Stimulated activated effector memory CD8-positive, alpha-beta T cell treated with anti-CD3 and anti-CD28 coated beads, Interleukin-12 subunit alpha, Interleukin-12 subunit beta, amount 100 ng/mL, for 72 hours (primary cell): ENCODE results near the gene LRRC38.

Experiments used
- ATAC-seq: fragments of 150-1000 bp; cut with Tn5 transposase; 2 replicates; pipeline ENCODE4 v1.10.0; 2021
- DNase-seq, 2 donors: peaks; one replicate each; pipeline ENCODE4 v3.0.0; 2021 to 2022; ENCODE audit warnings: low spot score in 2 of 2
- H3K27ac Mint-ChIP-seq: one replicate; pipeline ENCODE4 v1.8.0; 2022; ENCODE audit warnings: mild to moderate bottlenecking, mixed read lengths
- H3K36me3 Mint-ChIP-seq: one replicate; pipeline ENCODE4 v1.8.0; 2022; ENCODE audit warnings: mild to moderate bottlenecking, mixed read lengths
- H3K4me1 Mint-ChIP-seq: one replicate; pipeline ENCODE4 v1.8.0; 2022; ENCODE audit warnings: mixed read lengths
- H3K4me3 Mint-ChIP-seq: one replicate; pipeline ENCODE4 v1.8.0; 2022; ENCODE audit warnings: mild to moderate bottlenecking, mixed read lengths
- H3K9me3 Mint-ChIP-seq: one replicate; pipeline ENCODE4 v1.8.0; 2022; ENCODE audit warnings: mixed read lengths

The LRRC38 gene

DNA sequence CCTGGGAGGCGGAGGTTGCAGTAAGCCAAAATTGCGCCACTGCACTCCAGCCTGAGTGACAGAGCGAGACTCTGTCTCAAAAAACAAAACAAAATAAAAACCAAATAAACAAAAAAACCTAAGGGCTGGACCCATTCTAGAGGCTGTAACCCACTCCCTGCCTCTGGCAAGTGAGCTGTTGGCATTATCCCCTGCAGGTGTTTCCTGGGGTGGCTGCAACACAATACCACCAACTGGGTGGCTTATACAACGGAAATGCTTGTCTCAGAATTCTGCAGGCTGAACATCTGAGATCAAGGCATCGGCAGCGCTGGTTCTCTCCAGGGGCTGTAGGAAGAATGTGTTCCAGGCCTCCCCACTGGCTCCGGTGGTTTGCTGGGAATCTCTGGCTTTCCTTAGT is 15.2 kb downstream of the LRRC38 start:
- ATAC-seq (no peak), DNase-seq (no peak)
- no peaks in the 10 kb centered on the region for H3K4me1 Mint-ChIP-seq
- H3K36me3 Mint-ChIP-seq = no peaks in the 10 kb centered on the region
- no peak overlapping the region for H3K27ac Mint-ChIP-seq
- H3K4me3 Mint-ChIP-seq = no peak overlapping the region
- H3K9me3 Mint-ChIP-seq = no peaks in the 10 kb centered on the region

DNA sequence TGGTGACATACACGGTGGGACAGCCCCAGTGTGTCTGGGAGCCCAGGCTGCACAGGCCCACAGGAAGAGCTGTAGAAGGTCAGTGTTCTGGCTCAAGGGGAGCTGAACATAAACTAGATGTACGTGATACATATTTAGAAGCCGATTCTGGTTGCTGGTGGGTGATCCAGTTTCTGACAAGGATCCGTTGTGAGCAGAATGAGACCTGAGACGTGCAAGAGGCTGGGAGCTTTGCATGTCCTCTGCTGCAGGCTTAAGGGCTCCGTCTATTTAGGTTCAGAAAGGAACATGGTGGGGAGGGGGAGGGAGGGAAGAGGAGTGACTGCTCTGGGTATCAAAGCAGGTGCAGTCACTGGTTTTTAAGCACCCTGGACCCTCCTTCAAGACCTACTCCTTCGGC is 18.6 kb downstream of the LRRC38 start:
- DNase-seq (no peak), ATAC-seq (no peak)
- Mint-ChIP-seq H3K27ac (no peak overlapping the region), H3K36me3 (no peaks in the 10 kb centered on the region), H3K4me1 (no peaks in the 10 kb centered on the region), H3K9me3 (no peaks in the 10 kb centered on the region), H3K4me3 (no peak overlapping the region)

DNA sequence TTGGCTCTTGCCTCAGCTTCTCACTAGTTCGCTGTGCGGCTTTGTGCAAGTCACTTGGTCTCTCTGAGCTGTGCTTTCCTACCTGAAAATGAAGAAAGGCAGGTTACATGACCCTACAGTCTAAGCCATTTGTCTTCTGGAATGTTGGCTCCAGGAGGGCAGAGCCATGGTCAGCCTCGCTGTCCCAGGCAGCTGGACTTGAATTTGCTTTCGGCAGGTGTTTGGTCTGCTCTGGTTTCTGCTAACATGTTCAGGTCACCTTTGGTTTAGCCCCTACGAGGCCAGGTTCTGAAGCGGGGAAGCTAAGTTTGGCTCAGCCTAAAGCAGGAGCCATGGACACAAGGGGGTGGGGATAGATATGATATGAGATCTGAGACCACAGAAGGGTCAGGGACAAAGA is 19.1 kb downstream of the LRRC38 start:
- H3K9me3 Mint-ChIP-seq = no peaks in the 10 kb centered on the region
- DNase-seq = no peak
- H3K4me3 Mint-ChIP-seq = no peak overlapping the region
- no peak overlapping the region for H3K27ac Mint-ChIP-seq
- ATAC-seq = no peak
- H3K4me1 Mint-ChIP-seq = no peaks in the 10 kb centered on the region
- H3K36me3 Mint-ChIP-seq = no peaks in the 10 kb centered on the region

DNA sequence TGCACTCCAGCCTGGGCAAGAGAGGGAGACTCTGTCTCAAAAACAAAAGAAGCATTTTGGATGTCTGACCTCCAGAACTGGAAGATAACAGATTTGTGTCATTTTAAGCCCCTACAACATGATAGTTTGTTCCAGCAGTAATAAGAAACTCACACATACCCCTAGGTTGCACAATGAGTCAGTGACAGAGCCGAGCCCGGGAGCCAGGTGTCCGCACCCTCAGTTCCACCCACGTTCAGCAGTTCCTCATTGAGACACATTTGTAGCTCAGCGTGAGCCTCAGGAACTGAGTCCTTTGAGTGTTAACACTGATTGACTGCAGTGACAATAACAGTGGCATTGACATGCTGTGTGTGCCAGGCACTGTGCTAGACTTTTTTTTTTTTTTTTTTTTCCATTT is 19.8 kb downstream of the LRRC38 start:
- Mint-ChIP-seq H3K4me1 (no peaks in the 10 kb centered on the region), H3K4me3 (no peak overlapping the region), H3K36me3 (no peaks in the 10 kb centered on the region), H3K27ac (no peak overlapping the region), H3K9me3 (no peaks in the 10 kb centered on the region)
- ATAC-seq = peak; percentile 59
- DNase-seq = no peak

DNA sequence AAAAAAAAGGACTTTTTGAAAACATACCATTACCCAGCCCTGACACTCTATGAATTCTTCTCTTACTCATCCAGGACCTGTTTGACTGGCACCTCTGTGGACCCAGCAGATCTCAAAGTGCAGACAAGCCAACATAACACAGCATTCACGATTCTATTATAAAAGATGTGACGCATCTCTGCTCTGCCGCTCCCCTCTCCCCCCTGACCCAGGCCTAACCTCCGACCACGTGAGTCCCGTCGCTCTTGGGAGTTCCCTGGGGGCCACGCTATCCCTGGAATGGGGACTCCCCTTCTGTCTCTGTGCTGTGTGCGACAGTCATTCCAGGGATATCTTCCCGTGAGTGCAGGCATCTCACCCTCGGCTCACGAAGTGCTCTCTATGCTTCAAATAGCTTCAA is 21.1 kb downstream of the LRRC38 start:
- no peak overlapping the region for H3K4me3 Mint-ChIP-seq
- no peaks in the 10 kb centered on the region for H3K36me3 Mint-ChIP-seq
- no peaks in the 10 kb centered on the region for H3K4me1 Mint-ChIP-seq
- H3K27ac Mint-ChIP-seq = no peak overlapping the region
- DNase-seq (no peak), ATAC-seq (no peak)
- H3K9me3 Mint-ChIP-seq = no peaks in the 10 kb centered on the region

DNA sequence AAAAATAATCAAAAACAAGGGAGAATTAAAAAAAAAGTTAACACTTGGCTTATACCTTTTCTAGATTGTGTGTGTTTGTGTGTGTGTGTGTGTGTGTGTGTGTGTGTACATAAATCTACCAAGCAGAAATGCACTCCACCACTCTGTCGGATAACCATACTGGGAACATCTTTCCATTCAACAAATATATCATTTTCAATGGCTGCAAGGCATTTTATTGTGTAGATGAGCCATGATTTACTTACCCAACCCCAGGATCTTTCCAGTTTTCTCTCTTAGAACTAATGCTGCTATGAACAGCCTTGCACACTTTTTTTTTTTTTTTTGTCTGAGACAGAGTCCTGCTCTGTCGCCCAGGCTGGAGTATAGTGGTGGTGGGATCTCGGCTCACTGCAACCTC is 25.8 kb downstream of the LRRC38 start:
- no peak for DNase-seq
- Mint-ChIP-seq H3K27ac (no peak overlapping the region), H3K4me1 (no peaks in the 10 kb centered on the region), H3K9me3 (no peaks in the 10 kb centered on the region), H3K36me3 (no peaks in the 10 kb centered on the region), H3K4me3 (no peak overlapping the region)
- no peak for ATAC-seq

DNA sequence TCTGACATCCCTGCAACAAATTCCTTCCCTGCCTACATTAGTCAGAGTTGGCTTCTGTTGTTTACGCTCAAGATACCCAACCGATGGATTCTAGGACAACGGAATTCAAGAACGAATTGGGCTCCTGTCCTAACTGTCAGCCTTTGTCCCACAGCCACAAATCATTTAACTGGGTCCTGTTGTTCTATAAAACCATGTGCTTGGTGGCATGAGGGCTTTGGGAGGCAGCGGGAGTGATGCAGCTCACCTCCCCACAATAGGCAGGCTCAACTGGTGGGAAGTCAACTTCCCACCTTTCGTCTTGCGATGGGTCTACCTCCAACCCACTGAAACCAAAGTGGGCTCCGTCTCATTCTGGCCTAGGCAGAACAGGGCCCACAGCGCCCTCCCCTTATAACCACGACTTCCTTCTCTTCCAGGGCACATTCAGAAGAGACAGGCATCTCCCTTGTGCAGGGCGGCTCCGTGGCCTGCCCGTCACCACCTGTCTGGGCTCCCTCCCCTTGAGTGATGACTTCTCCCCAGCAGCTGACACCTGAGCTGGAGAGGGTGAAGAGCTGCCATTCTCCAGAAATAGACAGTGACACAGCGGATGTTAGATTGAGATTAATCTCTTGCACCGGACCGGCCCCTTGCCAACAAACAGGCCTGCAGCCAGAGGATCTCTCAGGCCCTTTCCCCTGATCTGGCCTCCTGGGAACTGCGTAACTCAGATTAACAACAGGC is 26.5 kb downstream of the LRRC38 start:
- Mint-ChIP-seq H3K4me3 (no peak overlapping the region), H3K27ac (no peak overlapping the region), H3K4me1 (no peaks in the 10 kb centered on the region), H3K36me3 (no peaks in the 10 kb centered on the region), H3K9me3 (no peaks in the 10 kb centered on the region)
- no peak for ATAC-seq
- DNase-seq = no peak

DNA sequence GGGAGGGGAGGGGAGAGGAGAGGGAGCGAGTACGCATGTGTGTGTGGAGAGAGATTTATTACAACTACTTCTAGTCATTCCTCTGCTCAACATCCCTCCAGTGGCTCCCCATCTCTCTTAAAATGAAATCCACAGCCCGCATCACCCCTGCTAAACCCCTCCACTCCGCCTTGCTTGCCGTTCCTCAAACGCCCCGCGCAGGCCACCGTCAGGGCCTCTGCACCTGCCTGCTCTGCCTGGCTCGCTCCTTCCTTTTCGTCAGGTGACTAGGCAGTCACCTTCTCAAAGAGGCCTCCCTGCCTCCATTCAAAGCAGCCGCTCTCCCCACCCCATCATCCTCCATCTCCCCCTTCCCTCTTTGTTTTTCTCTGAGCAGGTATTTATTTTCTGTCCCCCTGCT is 29.9 kb downstream of the LRRC38 start:
- no peak overlapping the region for H3K27ac Mint-ChIP-seq
- H3K9me3 Mint-ChIP-seq = no peaks in the 10 kb centered on the region
- no peak for ATAC-seq

DNA sequence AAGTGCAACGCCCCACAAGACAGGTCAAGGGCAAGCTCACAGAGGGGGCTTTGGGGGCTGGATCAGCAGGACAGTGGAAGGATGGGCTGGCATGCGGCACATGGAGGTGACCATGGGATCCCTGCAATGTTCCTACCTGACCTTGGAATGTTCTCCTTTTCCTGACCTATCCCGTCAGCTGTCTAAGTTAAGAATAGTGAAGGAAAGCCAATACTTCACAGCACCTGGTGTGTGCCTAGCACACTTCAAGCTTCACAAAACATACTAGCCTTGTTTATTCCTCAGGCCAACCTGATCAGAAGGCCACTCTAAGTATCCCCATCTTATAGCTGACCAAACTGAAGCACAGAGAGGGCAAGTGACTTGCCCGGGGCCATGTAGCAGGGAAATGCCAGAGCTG is 31.2 kb downstream of the LRRC38 start:
- Mint-ChIP-seq H3K27ac (no peak overlapping the region), H3K36me3 (no peaks in the 10 kb centered on the region), H3K4me1 (no peaks in the 10 kb centered on the region), H3K9me3 (no peaks in the 10 kb centered on the region), H3K4me3 (no peak overlapping the region)
- DNase-seq (no peak), ATAC-seq (no peak)

More for the DNA sequence above, 29.9 kb downstream of the LRRC38 start:
- H3K4me1 Mint-ChIP-seq = no peaks in the 10 kb centered on the region
- no peak overlapping the region for H3K4me3 Mint-ChIP-seq
- DNase-seq = no peak
- H3K36me3 Mint-ChIP-seq = no peaks in the 10 kb centered on the region

DNA sequence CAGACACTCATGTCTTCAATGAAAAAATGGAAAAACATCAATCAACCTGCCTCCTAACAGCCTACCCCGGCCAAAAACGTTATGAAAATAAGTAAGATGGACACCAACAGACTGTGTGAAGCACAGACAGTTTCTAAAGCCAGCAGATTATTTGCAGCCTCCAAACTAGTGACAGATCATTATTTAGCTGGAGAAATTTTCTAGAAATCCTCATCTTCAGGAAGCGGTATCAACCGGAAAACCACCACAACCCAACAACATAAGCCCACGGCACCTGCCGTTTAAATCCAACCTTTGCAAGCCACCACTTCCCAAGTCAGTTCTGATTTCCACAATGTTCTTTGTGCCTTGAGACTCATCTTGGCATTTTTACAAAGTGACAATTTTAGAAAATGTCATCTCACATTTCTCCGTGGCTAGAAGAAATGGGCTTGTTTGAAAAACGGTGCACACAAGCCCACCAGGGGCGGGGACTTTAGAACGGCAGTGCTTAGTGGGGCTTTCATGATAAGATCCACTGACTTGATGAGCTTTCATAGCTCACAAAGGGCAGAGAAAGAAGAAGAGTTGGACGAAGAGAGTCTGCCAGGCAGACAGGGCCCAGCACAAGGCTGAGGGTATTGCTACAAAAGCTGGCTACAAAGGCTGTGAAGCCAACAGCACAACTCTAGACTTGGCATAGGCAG is 34.5 kb downstream of the LRRC38 start:
- no peak overlapping the region for H3K27ac Mint-ChIP-seq
- H3K36me3 Mint-ChIP-seq = no peaks in the 10 kb centered on the region
- no peak for ATAC-seq
- no peaks in the 10 kb centered on the region for H3K4me1 Mint-ChIP-seq
- no peak overlapping the region for H3K4me3 Mint-ChIP-seq
- H3K9me3 Mint-ChIP-seq = peaks cover 3% of the 10 kb centered on the region
- DNase-seq = no peak

DNA sequence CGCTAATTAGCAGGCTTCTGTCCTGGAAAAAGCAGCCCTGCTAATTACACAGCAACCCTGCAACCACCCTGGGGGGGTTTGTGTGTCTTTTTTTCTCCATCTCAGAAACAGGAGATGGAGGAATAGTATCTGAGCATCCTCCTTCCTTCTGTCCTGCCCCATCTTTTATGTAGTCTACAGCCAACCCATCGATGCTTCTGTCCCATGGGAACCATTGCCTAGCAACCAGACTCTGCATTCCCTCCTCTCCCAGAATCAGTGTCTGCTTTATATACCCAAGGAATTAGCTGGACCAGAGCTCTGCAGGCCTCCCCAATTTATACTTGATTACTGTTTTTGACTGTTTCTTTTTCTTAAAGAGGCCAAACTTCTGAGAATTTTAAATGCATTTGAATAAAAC is 35.1 kb downstream of the LRRC38 start:
- Mint-ChIP-seq H3K4me3 (no peak overlapping the region), H3K4me1 (no peaks in the 10 kb centered on the region), H3K36me3 (no peaks in the 10 kb centered on the region), H3K27ac (no peak overlapping the region), H3K9me3 (peaks cover 3% of the 10 kb centered on the region)
- ATAC-seq (no peak), DNase-seq (no peak)

DNA sequence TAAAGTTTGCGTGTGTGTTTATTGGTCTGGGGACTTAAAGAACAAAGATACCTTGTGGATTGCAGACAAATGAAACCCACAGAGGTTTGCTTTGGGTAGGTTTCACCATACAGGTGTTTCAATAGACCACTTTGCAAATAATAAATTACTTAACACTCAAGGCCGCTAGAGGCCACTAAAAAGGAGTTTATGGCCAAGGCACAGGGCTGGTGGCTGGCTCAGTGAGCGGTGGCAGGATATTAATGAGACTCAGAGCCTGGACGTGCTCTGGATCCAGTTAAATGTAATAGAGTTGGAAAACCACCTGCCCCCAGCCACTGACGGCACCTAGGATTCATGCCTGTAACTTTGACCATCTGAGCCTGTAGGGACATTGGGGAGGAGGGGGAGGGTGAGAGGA is 44.5 kb downstream of the LRRC38 start:
- no peak overlapping the region for H3K4me3 Mint-ChIP-seq
- H3K27ac Mint-ChIP-seq = no peak overlapping the region
- ATAC-seq (no peak), DNase-seq (no peak)
- H3K9me3 Mint-ChIP-seq = no peaks in the 10 kb centered on the region
- H3K36me3 Mint-ChIP-seq = no peaks in the 10 kb centered on the region
- no peaks in the 10 kb centered on the region for H3K4me1 Mint-ChIP-seq

DNA sequence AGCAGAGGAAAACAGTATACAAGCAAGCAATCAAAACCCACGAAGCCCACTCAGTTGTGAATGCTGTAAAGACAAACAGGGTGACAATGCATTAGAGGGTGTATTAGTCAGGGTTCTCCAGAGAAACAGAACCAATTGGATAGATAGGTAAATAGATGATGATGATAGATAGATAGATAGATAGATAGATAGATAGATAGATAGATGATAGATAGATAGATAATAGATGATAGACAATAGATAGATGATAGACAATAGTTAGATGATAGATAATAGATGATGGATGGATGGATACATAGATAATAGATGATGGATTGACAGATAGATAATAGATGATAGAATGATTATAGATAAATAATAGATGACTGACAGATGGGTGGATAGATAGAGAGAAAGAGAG is 48.3 kb downstream of the LRRC38 start:
- no peak overlapping the region for H3K27ac Mint-ChIP-seq
- H3K9me3 Mint-ChIP-seq = no peaks in the 10 kb centered on the region
- no peak overlapping the region for H3K4me3 Mint-ChIP-seq
- ATAC-seq (no peak), DNase-seq (no peak)
- H3K4me1 Mint-ChIP-seq = no peaks in the 10 kb centered on the region
- no peaks in the 10 kb centered on the region for H3K36me3 Mint-ChIP-seq

DNA sequence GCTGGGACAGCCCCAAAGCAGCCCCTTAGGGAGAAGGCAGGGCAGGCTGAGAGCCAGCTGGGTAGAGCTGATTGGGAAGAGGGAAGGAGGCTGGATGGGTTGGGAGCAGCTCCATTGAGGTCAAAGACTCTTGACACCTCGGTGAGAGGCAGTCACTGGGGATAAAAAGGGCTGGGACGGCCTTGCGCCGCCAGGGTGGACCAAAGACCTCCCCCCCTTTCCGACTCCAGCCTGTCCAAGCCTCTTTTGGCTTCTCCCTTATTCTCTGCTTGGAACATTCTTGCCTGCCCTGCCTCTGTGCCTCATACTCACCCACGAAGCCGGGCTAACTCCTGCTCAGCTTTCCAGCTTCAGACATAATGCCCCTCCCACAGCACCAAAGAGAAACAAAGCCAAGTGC is 51.1 kb downstream of the LRRC38 start:
- H3K9me3 Mint-ChIP-seq = no peaks in the 10 kb centered on the region
- H3K4me1 Mint-ChIP-seq = no peaks in the 10 kb centered on the region
- ATAC-seq (no peak), DNase-seq (no peak)
- no peaks in the 10 kb centered on the region for H3K36me3 Mint-ChIP-seq
- H3K27ac Mint-ChIP-seq = no peak overlapping the region
- no peak overlapping the region for H3K4me3 Mint-ChIP-seq

DNA sequence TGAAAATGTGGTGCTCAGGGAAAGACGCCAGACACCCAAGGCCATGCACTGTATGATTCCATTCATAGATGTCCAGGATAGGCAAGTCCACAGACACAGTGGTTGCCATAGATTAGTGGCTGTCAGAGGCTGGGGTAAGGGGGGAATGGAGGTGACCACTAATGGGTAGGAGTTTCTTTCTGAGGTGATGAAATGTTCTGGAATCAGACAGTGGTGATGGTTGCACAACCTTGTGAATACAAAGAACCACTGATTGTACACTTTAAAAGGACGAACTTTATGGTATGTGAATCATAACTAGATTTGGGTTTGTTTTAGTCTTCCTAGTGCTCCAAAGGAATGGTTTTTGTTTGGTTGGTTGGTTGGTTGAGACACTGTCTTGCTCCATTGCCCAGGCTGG is 51.8 kb downstream of the LRRC38 start:
- Mint-ChIP-seq H3K27ac (no peak overlapping the region), H3K36me3 (no peaks in the 10 kb centered on the region), H3K4me3 (no peak overlapping the region), H3K4me1 (no peaks in the 10 kb centered on the region), H3K9me3 (no peaks in the 10 kb centered on the region)
- DNase-seq (no peak), ATAC-seq (no peak)

DNA sequence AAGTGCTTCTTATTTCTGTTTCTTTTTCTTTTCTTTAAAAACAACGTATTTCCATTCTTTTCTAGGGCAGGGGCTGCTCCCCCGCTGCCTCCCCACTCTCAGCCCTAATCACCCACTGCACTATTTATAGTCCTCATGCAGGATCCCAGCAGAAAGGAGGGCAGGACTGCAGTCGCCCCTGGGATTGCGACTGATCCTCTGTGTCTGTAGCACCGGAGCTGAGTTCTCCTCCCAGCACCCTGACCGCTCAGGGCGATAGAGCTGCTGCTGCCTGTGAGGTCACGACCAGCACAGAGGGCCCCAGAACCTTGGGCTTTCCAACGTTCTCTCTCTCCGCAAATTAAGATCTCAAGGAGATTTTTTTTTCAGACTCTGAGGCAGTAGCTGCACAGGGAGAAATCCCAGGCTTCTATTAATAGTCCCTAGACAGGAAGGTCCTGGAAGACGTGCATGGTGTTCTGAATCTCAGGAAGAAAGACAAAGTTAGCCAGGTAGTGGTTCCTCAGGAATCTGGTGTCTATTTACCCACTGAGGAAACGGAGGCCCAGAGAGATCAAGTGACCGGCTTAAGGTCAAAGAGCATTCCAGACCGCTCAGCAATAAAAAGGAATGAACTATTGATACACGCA is 56.8 kb downstream of the LRRC38 start:
- no peaks in the 10 kb centered on the region for H3K4me1 Mint-ChIP-seq
- no peak overlapping the region for H3K27ac Mint-ChIP-seq
- ATAC-seq = no peak
- no peaks in the 10 kb centered on the region for H3K36me3 Mint-ChIP-seq
- no peak overlapping the region for H3K4me3 Mint-ChIP-seq
- H3K9me3 Mint-ChIP-seq = no peaks in the 10 kb centered on the region
- no peak for DNase-seq
